Activated T-cell treated with anti-CD3 and anti-CD28 coated beads, Interleukin-2, amount 50 U/mL, for 48 hours (primary cell): Measurements from ENCODE around the gene DHX8.

ENCODE experiments used
- DNase-seq, 2 experiments: peaks; one replicate each; pipeline ENCODE4 v3.0.0-alpha.2; 2020

Gene DHX8

DNA sequence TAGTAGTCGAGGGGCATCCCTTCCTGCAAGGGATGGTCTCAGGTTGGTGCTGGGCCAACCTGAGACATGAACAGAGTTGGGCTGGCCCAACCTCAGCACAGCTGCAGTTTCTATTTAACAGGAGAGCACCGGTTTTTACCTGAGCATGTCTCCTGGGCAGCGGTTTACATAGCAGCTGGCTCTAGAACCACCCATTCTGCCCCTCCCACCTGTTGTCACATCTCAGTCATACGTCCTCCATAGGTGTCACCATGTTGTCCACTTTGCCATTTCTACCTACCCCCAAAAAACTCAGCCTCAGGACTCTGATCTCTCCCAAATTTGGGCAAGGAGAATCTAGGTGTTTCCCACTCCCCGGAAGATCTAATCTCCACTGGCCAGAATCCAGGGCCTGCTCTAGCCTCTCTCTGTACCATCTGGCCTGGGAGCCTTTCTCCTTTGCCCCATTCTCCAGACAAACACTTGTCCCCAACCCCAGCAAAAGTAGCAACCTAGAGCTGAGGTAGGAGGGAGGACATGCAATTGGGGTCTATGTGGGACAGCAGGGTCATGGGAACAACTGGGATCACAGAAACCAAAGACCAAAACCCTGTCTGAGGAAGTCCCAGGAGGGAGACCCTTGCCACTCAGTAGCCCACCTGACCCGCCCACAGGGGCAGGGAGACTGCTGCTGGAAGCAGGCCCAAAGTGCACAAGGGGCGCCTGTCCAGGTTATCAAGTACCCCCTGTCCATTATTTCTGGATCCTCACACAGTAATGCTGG is 43.3 kb downstream of the DHX8 start:
- DNase-seq = no peak

DNA sequence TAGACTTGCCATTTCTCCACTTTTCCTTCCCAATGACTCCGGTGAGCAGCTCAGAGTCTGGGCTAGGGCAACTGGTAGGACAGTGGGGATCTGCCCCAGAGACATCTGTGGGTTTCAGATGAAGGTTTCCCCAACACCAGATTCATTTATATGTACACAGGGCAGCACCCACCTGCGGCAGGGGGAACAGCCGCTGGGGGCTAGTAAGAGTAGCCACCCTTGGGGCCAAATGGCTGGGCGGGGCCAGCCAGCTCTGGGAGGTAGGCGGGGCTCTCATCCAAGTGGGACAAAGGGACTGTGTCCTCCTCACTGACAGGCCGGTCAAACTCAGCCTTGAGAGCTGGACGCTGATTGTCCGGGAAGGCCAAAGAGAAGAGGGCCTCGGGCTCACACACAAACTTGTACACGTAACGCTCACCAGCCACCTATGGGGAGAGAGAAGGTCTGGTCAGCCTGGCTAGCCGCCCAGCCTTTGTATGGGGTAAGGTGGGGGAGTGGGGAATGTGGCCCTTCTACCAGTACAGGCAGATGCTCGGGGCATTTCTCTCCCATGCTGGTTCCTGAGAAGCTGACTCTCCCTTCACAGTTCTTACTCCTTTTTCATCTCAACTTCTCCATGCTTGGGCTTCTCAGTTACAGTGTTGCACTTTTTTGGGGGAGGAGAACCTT is 44.7 kb downstream of the DHX8 start:
- DNase-seq = no peak

DNA sequence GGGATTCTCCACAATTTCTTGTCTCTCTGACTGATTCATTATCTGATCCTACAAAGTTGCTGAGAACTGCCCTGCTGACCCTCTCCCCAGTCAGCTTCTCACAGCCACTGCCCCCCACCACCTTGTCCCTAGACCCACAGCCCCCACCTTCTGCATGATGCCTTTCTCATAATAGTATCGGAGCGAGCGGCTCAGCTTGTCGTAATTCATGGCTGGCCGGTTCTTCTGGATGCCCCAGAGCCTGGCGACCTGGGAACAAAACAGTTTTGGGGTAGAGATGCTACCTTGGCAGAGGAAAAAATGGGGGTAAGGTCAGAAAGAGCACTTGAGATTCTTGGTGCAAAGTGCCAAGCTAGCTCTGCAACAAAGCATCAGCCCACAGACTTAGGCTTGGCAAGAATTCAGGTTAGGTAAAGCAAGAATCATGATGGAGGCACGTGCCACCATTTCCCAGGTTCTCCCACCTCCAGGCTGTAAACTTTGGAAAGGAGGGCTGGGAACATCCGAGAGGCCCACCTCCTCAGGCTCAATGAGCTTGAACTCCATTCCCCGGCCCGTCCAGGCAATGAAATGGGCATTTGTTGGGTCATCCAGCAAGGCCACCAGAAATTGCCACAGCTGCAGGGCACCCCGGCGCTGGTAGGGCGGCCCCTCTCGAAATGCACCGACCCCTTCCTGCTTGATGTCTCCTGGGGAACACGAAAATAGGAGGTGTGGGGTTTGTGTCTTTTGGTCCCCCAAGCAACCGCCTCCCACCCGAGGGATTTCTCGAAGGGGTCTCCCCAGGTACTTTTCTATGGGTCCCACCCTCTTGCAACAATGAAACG is 45.4 kb downstream of the DHX8 start:
- no peak for DNase-seq

DNA sequence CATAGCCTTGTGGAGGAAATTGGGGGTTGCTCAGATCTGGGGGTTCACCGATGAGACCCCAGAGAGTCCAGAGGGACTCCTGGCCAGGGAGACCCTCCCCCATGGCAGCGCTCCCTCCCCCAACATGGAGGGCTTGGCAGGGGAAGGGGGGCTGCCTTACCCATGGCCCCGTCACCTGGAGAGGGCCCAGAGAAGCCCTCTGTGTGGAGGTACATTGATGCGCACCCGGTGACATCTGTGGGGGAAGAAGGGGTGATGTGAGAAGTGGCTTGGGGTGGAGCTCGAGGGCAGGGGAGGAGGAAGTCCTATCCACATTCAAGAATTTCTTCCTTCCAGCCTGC is 46.1 kb downstream of the DHX8 start:
- no peak for DNase-seq

DNA sequence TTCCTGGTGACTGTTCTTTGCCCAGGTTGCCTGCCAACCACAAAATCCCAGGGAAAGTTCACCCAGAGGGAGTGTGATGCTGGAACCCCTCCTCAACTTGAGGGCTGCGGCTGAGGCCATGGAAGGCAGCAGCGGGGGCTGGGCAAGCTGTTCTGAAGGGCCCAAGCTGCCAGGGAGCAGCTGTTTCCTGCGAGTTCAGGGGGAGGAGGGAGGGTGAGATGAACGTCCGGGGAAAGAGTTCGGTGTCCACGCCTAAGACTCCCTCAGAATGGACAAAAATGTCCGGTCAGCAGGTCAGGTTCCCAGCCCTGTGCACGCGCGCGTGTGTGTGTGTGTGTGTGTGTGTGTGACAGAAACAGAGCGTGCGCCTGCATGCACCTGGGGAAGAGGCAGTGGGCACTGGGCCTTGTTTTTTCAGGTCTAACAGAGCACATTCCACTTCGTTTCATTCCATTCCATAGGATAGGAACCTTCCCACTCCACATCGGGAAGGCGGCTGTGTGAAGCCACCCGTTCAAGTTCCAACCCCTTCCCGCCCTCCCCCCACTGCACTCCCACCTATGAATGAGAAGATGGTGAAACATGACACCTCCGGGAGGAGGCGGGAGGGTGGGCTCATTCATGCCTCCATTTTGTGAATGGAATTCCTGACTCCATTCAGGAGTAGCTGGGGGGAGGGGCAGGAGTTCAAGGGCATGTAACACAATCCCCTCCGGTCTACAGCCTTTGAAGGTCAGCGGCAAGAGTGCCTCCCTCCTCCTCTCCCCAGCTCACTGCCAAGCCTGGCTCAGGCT is 46.7 kb downstream of the DHX8 start:
- DNase-seq = no peak

- no peak for DNase-seq
These were observed 47.3 kb downstream of the DHX8 start for GRCh38 chr17:43531082-43531378.

- no peak for DNase-seq
These were observed 48.2 kb downstream of the DHX8 start for GRCh38 chr17:43531955-43532354.

GRCh38 chr17:43532581-43532980 is 48.8 kb downstream of the DHX8 start:
- DNase-seq = no peak

- no peak for DNase-seq
These were observed 49.9 kb downstream of the DHX8 start for GRCh38 chr17:43533699-43534098.

GRCh38 chr17:43534909-43535308 is 51.1 kb downstream of the DHX8 start:
- no peak for DNase-seq

DNA sequence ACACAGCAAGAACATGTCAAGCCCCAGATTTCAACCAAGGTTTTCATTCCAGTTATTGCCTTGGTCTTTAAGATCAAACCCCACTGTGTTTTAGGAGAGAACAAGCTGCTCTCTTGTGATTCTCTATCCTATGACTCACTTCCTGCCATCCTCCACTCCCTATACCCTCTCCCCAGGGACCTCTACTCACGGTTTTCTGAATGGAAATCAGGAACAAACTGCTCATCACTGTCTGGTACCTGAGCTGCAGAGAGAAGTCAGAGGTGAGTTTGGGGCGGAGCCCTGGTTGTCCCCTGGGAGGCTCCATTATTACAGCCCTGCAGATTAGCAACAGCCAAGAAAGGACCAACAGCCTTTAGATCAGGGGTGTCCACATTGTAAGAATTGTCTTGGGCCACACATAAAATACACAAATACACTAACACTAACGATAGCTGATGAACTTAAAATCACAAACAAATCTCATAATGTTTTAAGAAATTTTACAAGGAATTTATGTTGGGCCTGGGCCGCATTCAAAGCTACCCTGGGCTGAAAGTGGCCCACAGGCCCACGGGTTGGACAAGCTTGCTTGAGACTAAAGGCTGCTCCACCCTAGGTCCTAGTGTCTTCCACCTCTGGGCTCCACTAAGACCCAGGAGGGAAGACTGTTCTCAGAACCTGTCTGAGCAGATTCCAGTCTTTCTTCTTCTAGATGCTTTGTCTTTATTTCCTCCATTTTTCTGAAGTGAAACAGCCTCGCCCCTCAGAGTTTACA is 52.6 kb downstream of the DHX8 start:
- no peak for DNase-seq

DNA sequence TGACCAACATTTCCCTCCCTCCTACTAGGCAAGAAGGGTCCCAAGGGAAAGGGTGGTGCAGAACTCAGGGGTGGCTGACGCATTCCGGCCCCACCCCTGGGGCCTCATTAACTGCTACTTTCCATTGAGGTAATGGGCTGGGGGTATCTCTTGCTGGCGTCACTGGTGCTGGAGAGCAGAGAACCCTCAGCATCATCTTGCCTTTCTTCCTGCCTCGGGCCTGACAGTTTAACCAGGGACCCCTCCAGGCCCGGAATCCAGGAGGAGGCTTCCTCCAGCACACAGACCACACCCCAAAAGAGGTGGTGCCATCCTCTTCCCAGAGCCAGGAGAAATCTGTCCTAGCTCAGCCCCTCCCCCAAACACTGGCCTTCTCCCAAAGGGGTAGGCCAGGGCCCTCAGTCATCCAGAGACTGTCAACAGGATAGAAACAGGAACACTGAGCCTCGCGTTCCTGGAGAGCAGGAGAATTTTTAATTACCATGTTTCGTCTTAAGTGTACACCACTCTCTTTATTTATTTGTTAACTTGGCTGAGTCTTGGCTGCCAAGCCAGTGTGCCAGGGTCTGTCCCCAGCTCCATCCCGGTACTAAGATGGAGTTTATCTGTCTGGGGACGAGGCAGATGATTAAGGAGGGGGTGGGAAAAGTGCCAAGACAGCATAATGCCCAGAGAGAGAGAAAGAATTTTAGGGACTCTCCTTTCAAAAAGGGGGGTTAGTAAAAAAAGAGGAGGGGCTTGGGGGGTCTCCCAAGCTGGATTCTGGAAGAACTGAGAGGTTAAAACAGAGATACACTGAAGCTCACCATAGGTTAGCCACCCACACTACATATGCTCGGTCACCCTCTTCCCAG is 57.3 kb downstream of the DHX8 start:
- DNase-seq = no peak

DNA sequence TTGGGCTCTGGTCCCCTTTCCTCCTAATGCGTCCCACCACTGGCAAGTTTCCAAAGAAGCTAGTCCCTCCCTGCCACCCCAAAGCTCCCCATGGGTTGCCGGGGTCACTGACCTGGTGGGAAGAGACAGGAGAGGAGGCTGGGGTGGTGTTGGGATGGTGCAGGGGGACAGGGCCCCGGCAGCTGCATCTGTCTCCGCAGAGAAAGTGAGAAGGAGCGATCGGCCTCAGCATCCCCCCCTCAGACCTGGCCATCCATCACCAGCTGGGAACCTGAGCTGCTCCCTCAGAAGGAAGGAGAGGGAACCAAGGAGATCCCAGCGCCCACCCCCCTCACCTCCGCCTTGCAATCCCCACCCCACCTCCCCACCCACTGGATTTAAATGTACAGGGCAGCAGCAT is 59.1 kb downstream of the DHX8 start:
- no peak for DNase-seq

- DNase-seq = no peak
These were observed 59.5 kb downstream of the DHX8 start for GRCh38 chr17:43543300-43543699.

- DNase-seq = no peak
These were observed 60.2 kb downstream of the DHX8 start for GRCh38 chr17:43543771-43544575.

- no peak for DNase-seq
These were observed 61.5 kb downstream of the DHX8 start for GRCh38 chr17:43545383-43545632.

- peak; percentile 96 for DNase-seq
These were observed 62.8 kb downstream of the DHX8 start, which contains the start of gene ETV4 for GRCh38 chr17:43546319-43547188. TSS of gene ETV4 (minus strand) at chr17:43546340. CDS start at chr17:43545617, 723 bp downstream.

- no peak for DNase-seq
These were observed 63.4 kb downstream of the DHX8 start for GRCh38 chr17:43547189-43547550.

GRCh38 chr17:43547659-43548256 is 64.0 kb downstream of the DHX8 start:
- no peak for DNase-seq
